SK-N-SH (cell line): ENCODE results near the gene POLR1A. TPM values are rescaled to one million over a fixed set of nuclear protein-coding genes. Genes with fewer than 3 reads are reported as not detected.

Experiments
- CTCF ChIA-PET: fragments of 300-600, 350-600 bp; formaldehyde crosslinking; extraction: SDS; loops from one replicate; lab custom pipeline; 2021; lab: Yijun Ruan, JAX
- POLR2A ChIA-PET: fragments of 350-600 bp; sonication (Branson Sonifier 250); formaldehyde crosslinking; extraction: SDS; loops from one replicate; lab custom pipeline; 2020; ENCODE audit warnings: antibody characterized with exemption, inconsistent platforms; lab: Yijun Ruan, JAX
- DNase-seq: peaks from one replicate; pipeline ENCODE4 v3.0.0; 2012
- H2AFZ ChIP-seq: fragments of 200-600 bp; sonication (generic); 2 replicates; pipeline ENCODE4 v1.8.1; 2016; ENCODE audit warnings: antibody characterized with exemption, mild to moderate bottlenecking, low read depth
- H3F3A ChIP-seq: fragments of 200-600 bp; sonication (generic); replicated peaks from 2 replicates; pipeline ENCODE3; 2016; ENCODE audit warnings: antibody characterized with exemption, mild to moderate bottlenecking; ENCODE audit not compliant: insufficient read depth
- H3K27ac ChIP-seq, 2 experiments: fragments of 200-500 bp in 1 of 2; fragments of 200-600 bp in 1 of 2; sonication (Bioruptor generic) in 1 of 2; sonication (generic), shearing (Covaris generic) in 1 of 2; 2 replicates each; pipeline versions ENCODE4 v1.5.1 to v1.6.1; 2014 to 2016; ENCODE audit warnings: low read depth in 2 of 2, inconsistent platforms in 1 of 2, low read length in 1 of 2, mild to moderate bottlenecking in 1 of 2, mixed read lengths in 1 of 2
- H3K27me3 ChIP-seq: fragments of 200-600 bp; sonication (generic), shearing (Covaris generic); 2 replicates; pipeline ENCODE4 v1.6.1; 2016; ENCODE audit warnings: mixed run types; ENCODE audit not compliant: insufficient read depth
- H3K36me3 ChIP-seq, 2 experiments: fragments of 200-500 bp in 1 of 2; fragments of 200-600 bp in 1 of 2; sonication (Bioruptor generic) in 1 of 2; sonication (generic) in 1 of 2; replicated peaks in 1 of 2; 2 replicates each; pipeline versions ENCODE3 to v1.5.1; 2014 to 2016; ENCODE audit warnings: low read length in 1 of 2, mild to moderate bottlenecking in 1 of 2; ENCODE audit not compliant: insufficient read depth in 2 of 2, control insufficient read depth in 1 of 2
- H3K4me1 ChIP-seq, 2 experiments: fragments of 200-500 bp in 1 of 2; fragments of 200-600 bp in 1 of 2; sonication (Bioruptor generic) in 1 of 2; sonication (generic), shearing (Covaris generic) in 1 of 2; 2 replicates each; pipeline versions ENCODE4 v1.5.1 to v1.6.1; 2014 to 2016; ENCODE audit warnings: low read depth in 1 of 2, low read length in 1 of 2, mixed run types in 1 of 2; ENCODE audit not compliant: insufficient read depth in 2 of 2, control insufficient read depth in 1 of 2
- H3K4me2 ChIP-seq: fragments of 200-600 bp; sonication (generic), shearing (Covaris generic); 2 replicates; pipeline ENCODE4 v1.6.1; 2017; ENCODE audit warnings: mixed run types
- H3K4me3 ChIP-seq, 2 experiments: fragments of 200-500 bp in 1 of 2; fragments of 200-600 bp in 1 of 2; sonication (Bioruptor generic) in 1 of 2; sonication (generic), shearing (Covaris generic) in 1 of 2; 2 replicates each; pipeline versions ENCODE4 v1.5.1 to v1.8.1; 2014 to 2016; ENCODE audit warnings: low read depth in 2 of 2, inconsistent platforms in 1 of 2, low read length in 1 of 2, mild to moderate bottlenecking in 1 of 2, mixed read lengths in 1 of 2, moderate library complexity in 1 of 2
- H3K79me2 ChIP-seq: fragments of 200-600 bp; sonication (generic); 2 replicates; pipeline ENCODE4 v1.8.1; 2017; ENCODE audit warnings: mild to moderate bottlenecking; ENCODE audit not compliant: insufficient read depth
- H3K9ac ChIP-seq: fragments of 200-600 bp; sonication (generic); 2 replicates; pipeline ENCODE4 v1.6.1; 2017; ENCODE audit warnings: mixed run types
- H3K9me2 ChIP-seq: fragments of 200-600 bp; sonication (generic); 2 replicates; pipeline ENCODE4 v1.6.1; 2017; ENCODE audit warnings: mixed run types
- H3K9me3 ChIP-seq: fragments of 200-600 bp; sonication (generic); 2 replicates; pipeline ENCODE4 v1.6.1; 2017; ENCODE audit warnings: mixed run types, mild to moderate bottlenecking, moderate library complexity
- H4K20me1 ChIP-seq: fragments of 200-600 bp; sonication (generic); 2 replicates; pipeline ENCODE4 v1.6.1; 2017; ENCODE audit warnings: mild to moderate bottlenecking, mixed run types; ENCODE audit not compliant: insufficient read depth
- CHD2 ChIP-seq: fragments of 150-350 bp; IDR thresholded peaks from 2 replicates; pipeline ENCODE4 v1.6.1; 2018; ENCODE audit warnings: low read length; ENCODE audit not compliant: partially characterized antibody
- EP300 ChIP-seq, 2 experiments: IDR thresholded peaks; 2 replicates each; pipeline versions ENCODE4 v1.4.0 to v1.6.1; 2012; ENCODE audit warnings: borderline replicate concordance in 1 of 2, low read depth in 1 of 2, low read length in 1 of 2
- FOSL2 ChIP-seq: IDR thresholded peaks from 2 replicates; pipeline ENCODE4 v1.4.0; 2012; ENCODE audit warnings: low read depth, mild to moderate bottlenecking, moderate library complexity, borderline replicate concordance
- FOXM1 ChIP-seq: IDR thresholded peaks from 2 replicates; pipeline ENCODE4 v1.4.0; 2012; ENCODE audit warnings: low read depth, mild to moderate bottlenecking
- GABPA ChIP-seq: IDR thresholded peaks from 2 replicates; pipeline ENCODE4 v1.4.0; 2012; ENCODE audit warnings: low read depth, mild to moderate bottlenecking
- GATA2 ChIP-seq: sonication (generic); formaldehyde crosslinking; IDR thresholded peaks from 2 replicates; pipeline ENCODE4 v1.5.0; 2020; ENCODE audit warnings: mild to moderate bottlenecking, missing genetic modification reagents
- IRF3 ChIP-seq: fragments of 150-350 bp; IDR thresholded peaks from 2 replicates; pipeline ENCODE4 v1.6.1; 2016; ENCODE audit warnings: mild to moderate bottlenecking, low read depth, low read length
- MAX ChIP-seq: IDR thresholded peaks from 2 replicates; pipeline ENCODE4 v1.4.0; 2012; ENCODE audit warnings: low read depth
- NFIC ChIP-seq: IDR thresholded peaks from 2 replicates; pipeline ENCODE4 v1.4.0; 2012; ENCODE audit warnings: borderline replicate concordance
- RAD21 ChIP-seq: IDR thresholded peaks from 2 replicates; pipeline ENCODE4 v1.6.1; 2012; ENCODE audit warnings: mild to moderate bottlenecking, low read length
- SMC3 ChIP-seq: IDR thresholded peaks from 2 replicates; pipeline ENCODE4 v1.6.1; 2012; ENCODE audit warnings: low read depth, low read length, improper control_type of control experiment
- TCF12 ChIP-seq: IDR thresholded peaks from 2 replicates; pipeline ENCODE4 v1.4.0; 2012
- TEAD4 ChIP-seq: IDR thresholded peaks from 2 replicates; pipeline ENCODE4 v1.4.0; 2012; ENCODE audit warnings: mild to moderate bottlenecking, borderline replicate concordance; ENCODE audit not compliant: insufficient read depth
- WGBS: methylation state at CpG from one replicate; pipeline ENCODE4 v1.1.6; 2017; ENCODE audit warnings: low lambda C conversion rate; 5-methylcytosine and 5-hydroxymethylcytosine counted together
- polyA plus RNA-seq, 3 experiments: library from polyadenylated mRNA; depleted of rRNA; stranded (reverse); fragments of >200 nt; gene quantifications; 2 replicates each; pipeline ENCODE4 v1.2.3, GENCODE V29; 2012
- TF ChIP-seq, protein P1 (sequence below): IDR thresholded peaks from 2 replicates; pipeline ENCODE4; 2012

Gene POLR1A
- polyA plus RNA-seq, 1 of the 3 experiments (the other 2 are of a cell fraction) = 6.1 TPM

- no peak for TF ChIP-seq GATA2
- TF ChIP-seq SMC3 = no peak
- no peak for TF ChIP-seq CHD2
- no peak for TF ChIP-seq MAX
These were observed 43.6 kb downstream of the POLR1A start (continued) for GRCh38 chr2:86062043-86062442.

DNA sequence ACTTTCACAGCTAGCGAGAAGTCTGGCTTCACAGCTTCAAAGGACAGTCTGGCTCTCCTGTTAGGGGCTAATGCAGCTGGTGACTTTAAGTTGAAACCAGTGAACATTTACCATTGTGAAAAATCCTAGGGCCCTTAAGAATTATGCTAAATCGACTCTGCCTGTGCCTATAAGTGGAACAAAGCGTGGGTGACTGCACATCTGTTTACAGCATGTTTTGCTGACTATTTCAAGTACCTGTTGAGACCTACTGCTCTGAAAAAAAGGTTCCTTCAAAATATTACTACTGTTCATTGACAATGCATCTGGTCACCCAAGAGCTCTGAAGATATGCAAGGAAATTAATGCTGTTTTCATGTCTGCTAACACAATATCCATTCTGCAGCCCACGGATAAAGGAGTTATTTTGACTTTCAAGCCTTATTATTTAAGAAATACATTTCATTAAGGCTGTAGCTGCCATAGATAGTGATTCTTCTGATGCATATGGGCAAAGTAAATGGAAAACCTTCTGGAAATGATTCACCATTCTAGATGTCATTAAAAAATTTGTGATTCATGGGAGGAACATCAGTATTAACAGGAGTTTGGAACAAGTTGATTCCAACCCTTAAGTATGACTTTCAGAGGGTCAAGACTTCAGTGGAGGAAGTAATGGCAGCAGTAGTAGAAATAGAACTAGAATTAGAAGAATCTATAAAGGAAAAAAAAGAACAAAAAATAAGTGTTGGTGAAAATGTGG lies 48.9 kb downstream of the POLR1A start:
- POLR2A ChIA-PET = no interaction called here
- Histone ChIP-seq H3K4me1 (no peaks in the 10 kb centered on the region), H3K9me2 (no peaks in the 10 kb centered on the region), H3K9me3 (no peaks in the 10 kb centered on the region), H4K20me1 (no peaks in the 10 kb centered on the region), H3K36me3 (peaks cover 38 to 66% of the 10 kb centered on the region in 2 experiments), H2AFZ (no peak overlapping the region), H3K27me3 (no peaks in the 10 kb centered on the region), H3K79me2 (no peaks in the 10 kb centered on the region; the same call in 1 of the 2 replicates), H3K27ac (0 out of 4 replicates have a peak overlapping the region, but pooled peaks of 1 of the 2 experiments have one; percentile 1), H3K4me2 (no peak overlapping the region), H3K4me3 (no peak overlapping the region), H3F3A (peaks cover 11% of the 10 kb centered on the region), H3K9ac (no peak overlapping the region)
- CTCF ChIA-PET = interaction anchor here (1.4 kb wide), 2 partner anchors 22 to 229 kb away, joined by 4 to 8 read pairs; no protein-coding TSS in a partner anchor
- peak in 1 of 2 experiments; percentile 7; a peak in 1 of 4 replicates for TF ChIP-seq EP300 (IDR thresholded peaks at IDR 0.05; ENCODE audit: borderline replicate concordance in 1 of 2, low read depth in 1 of 2, low read length in 1 of 2)
- TF ChIP-seq TCF12 = peak; percentile 46; the same call in 1 of the 2 replicates
- peak; percentile 53; the same call in 1 of the 2 replicates for TF ChIP-seq FOSL2
- TF ChIP-seq, protein P1, sequence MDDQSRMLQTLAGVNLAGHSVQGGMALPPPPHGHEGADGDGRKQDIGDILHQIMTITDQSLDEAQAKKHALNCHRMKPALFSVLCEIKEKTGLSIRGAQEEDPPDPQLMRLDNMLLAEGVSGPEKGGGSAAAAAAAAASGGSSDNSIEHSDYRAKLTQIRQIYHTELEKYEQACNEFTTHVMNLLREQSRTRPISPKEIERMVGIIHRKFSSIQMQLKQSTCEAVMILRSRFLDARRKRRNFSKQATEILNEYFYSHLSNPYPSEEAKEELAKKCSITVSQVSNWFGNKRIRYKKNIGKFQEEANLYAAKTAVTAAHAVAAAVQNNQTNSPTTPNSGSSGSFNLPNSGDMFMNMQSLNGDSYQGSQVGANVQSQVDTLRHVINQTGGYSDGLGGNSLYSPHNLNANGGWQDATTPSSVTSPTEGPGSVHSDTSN = peak; percentile 56
- no peak for TF ChIP-seq NFIC
- DNase-seq = no peak
- WGBS = 85% methylated on average over 4 of the region's 4 CpGs

- H4K20me1 ChIP-seq = no peaks in the 10 kb centered on the region
- ChIA-PET CTCF (interaction anchor here (1.0 to 1.4 kb wide), 2 partner anchors 25 to 228 kb away, joined by 4 to 8 read pairs; no protein-coding TSS in a partner anchor), POLR2A (no interaction called here)
- H3K36me3 ChIP-seq = peaks cover 41 to 58% of the 10 kb centered on the region in 2 experiments
- H3K9ac ChIP-seq = no peak overlapping the region
- H3F3A ChIP-seq = peaks cover 11% of the 10 kb centered on the region
- WGBS = 89% methylated on average over 3 of the region's 3 CpGs
- no peaks in the 10 kb centered on the region for H3K27me3 ChIP-seq
- H3K9me2 ChIP-seq = no peaks in the 10 kb centered on the region
- H3K9me3 ChIP-seq = no peaks in the 10 kb centered on the region
- no peaks in the 10 kb centered on the region for H3K4me1 ChIP-seq
- no peak for DNase-seq
- H3K4me2 ChIP-seq = no peak overlapping the region
- TF ChIP-seq GABPA = no peak
- no peak for TF ChIP-seq FOSL2
- no peak for TF ChIP-seq IRF3
- no peak for TF ChIP-seq RAD21
- no peak for TF ChIP-seq TEAD4
- TF ChIP-seq NFIC = no peak
- no peak for TF ChIP-seq FOXM1
- H3K4me3 ChIP-seq = no peak overlapping the region
- H3K27ac ChIP-seq = no peak overlapping the region
- no peak overlapping the region for H2AFZ ChIP-seq
- H3K79me2 ChIP-seq = no peaks in the 10 kb centered on the region; the same call in 1 of the 2 replicates
These were observed 50.4 kb downstream of the POLR1A start for GRCh38 chr2:86055314-86055713.
